Ureter (tissue), 1 donor: ENCODE measurements around the gene SLC35A4. TPM values are rescaled to one million over a fixed set of nuclear protein-coding genes. Genes with fewer than 3 reads are reported as not detected.

Source experiments
- DNase-seq: peaks from one replicate; pipeline ENCODE4 v3.0.0-alpha.2; 2020; ENCODE audit warnings: low spot score
- total RNA-seq: library from RNA; stranded (reverse); gene quantifications from one replicate; pipeline ENCODE4 v1.2.4, GENCODE V29; 2023
- donor health status: DM: yes; HTN: yes; CAD: no.

Gene SLC35A4, protein sequence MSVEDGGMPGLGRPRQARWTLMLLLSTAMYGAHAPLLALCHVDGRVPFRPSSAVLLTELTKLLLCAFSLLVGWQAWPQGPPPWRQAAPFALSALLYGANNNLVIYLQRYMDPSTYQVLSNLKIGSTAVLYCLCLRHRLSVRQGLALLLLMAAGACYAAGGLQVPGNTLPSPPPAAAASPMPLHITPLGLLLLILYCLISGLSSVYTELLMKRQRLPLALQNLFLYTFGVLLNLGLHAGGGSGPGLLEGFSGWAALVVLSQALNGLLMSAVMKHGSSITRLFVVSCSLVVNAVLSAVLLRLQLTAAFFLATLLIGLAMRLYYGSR
- total RNA-seq: 71.8 TPM

- DNase-seq: peak; percentile 98
Measured at GRCh38 chr5:140564196-140565023, at the start of gene SLC35A4, which contains the start of gene APBB3. TSS of gene SLC35A4 (plus strand) at chr5:140564828. CDS start at chr5:140567170, 2,342 bp downstream. TSS of gene APBB3 (minus strand) at chr5:140564598. CDS start at chr5:140564245, 353 bp downstream.

DNA sequence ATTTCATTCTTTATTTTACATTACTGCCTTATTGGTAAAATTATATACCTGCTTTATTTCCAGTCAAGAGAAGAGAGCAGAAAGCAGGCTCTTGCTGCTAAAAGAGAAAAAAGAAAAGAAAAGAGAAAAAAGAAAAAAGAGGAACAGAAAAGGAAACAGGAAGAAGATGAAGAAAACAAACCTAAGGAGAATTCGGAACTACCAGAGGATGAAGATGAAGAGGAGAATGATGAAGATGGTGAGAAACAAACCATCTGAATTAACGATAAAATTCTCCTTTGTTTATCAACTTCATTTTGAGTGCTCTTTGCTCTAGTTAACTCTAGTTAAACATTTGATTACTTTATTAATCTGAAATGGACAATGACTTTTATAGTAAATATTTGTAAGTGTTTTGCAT is 40.6 kb upstream of the SLC35A4 start:
- DNase-seq: no peak

DNA sequence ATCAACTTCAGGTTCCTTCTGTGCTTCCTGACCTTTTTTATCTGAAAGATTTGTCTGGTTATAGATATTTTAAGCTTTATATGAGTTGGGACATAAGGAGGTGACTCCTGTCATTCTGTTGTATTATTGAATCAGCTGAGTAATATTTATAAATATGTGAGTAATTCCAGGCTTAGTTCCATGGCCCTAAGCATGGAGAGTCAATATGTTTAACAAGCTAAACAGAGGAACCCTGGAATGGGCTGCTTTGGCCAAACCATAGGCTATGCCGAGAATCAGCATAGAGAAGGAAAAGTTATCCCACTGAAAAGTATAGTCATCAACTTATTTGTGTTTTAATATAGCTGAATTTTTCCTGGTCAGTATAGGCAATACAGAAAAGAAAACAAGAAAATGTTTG is 24.4 kb upstream of the SLC35A4 start:
- no peak for DNase-seq

DNA sequence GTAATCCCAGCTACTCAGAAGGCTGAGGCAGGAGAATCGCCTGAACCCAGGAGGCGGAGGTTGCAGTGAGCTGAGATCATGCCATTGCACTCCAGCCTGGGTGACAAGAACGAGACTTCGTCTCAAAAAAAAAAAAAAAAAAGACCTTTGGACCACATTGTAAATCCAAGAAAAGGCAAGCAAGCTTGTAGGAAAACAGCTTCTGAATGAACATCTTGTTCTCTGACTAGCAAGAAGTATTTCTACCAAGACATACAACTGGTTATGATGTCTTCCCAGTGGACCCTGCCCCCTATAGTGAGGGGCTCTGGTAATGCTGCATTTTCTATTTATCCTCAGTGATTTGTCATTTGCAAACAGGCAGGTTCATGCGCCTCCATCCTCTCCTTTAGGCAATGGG is 21.7 kb upstream of the SLC35A4 start:
- no peak for DNase-seq

- DNase-seq: no peak
Measured at GRCh38 chr5:140544986-140545385, 19.6 kb upstream of the SLC35A4 start.

GRCh38 chr5:140545606-140546005 is 19.0 kb upstream of the SLC35A4 start:
- no peak for DNase-seq

DNA sequence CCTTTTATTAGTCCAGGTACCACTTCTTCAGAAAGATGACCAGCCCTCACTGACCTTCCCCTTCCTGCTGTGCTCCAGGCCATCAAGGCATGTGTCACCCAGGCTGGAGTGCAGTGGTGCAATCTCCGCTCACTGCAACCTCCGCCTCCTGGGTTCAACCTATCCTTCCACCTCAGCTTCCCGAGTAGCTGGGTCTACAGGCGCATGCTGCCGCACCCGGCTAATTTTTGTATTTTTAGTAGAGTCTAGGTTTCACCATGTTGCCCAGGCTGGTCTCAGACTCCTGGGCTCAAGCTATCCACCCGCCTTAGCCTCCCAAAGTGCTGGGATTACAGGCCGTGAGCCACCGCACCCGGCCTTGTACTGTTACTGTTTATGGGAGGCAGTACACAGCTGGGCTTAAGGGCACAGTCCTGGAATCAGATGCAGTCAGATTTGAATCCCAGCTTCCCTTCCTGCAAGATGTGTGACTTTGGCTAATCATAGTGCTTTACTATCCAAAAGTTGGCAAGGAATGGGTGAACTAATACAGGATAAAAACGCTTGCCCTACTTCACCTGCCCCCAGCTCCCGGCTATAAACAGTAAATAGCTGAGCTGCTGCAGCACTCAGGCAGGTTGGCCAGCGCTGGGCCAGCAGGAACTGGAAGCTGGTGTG is 17.6 kb upstream of the SLC35A4 start:
- no peak for DNase-seq

- DNase-seq: peak; percentile 98
Measured at GRCh38 chr5:140547508-140548299, 16.9 kb upstream of the SLC35A4 start, which contains the start of gene EIF4EBP3. TSS of gene EIF4EBP3 (plus strand) at chr5:140547662. CDS start at chr5:140547738, 76 bp downstream.

DNA sequence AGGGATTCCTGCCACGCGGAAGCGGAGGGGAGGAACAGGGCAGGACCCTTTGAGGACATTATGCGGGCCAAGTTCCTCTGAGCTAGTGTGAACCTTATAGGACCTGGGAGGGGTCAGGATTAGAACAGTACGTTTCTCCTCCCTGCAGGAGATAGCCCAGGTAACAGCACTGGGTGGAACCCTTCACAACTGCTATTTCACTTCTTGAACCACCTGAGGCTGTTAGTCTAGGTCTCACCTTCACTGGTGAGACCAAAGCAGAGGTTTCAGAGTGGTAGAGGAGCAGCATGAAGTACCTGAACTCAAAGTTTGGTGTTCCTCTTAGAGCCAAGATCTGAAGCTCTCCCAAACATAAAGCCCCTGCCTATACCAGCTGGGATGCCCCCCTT is 16.3 kb upstream of the SLC35A4 start:
- DNase-seq: no peak

- no peak for DNase-seq
Measured at GRCh38 chr5:140548791-140549190, 15.8 kb upstream of the SLC35A4 start.

DNA sequence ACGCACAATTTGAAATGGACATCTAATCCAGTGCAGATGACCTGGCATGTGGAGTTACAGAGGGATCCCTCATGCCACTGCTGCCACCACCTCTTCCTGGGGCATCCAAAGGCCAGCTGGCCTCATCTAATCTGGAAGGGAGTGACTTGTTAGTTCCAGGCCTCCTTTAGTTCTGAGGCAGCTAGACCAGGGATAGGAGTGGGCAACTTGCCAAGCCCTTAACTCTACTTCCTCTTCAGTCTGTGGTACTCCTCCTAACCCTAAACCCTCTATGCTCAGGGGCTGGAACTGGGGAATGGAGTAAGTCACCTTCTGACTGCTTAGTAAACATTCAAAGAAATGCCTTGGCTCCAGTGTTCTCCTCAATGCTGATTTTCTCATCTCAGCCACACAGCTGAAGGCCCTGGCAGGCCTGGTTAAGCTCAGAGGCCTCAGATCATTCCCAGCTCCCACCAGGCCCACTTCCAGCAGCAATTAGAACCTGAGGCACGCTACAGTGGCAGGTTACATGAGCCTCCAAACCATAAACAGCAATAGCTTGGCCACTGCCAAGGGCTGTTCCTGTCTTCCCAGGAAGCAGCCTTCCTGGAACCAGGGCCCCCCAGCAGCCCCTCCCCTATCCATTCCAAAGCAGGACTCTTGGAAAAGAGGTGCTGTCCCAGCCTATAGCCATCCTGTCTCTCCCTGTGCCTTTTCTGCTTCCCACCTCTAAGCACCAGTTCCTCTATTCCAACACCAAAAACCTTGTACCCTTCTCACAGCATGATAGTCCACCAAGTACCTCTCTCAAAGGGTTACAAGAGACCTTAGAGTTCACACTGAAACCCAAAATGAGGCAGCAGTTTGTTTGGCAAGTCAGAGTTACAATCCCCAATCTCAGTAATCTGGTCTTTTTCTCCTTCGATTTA is 15.1 kb upstream of the SLC35A4 start:
- DNase-seq: peak; percentile 79

GRCh38 chr5:140550147-140551079 is 14.2 kb upstream of the SLC35A4 start:
- no peak for DNase-seq

- no peak for DNase-seq
Measured at GRCh38 chr5:140551872-140552271, 12.8 kb upstream of the SLC35A4 start.

DNA sequence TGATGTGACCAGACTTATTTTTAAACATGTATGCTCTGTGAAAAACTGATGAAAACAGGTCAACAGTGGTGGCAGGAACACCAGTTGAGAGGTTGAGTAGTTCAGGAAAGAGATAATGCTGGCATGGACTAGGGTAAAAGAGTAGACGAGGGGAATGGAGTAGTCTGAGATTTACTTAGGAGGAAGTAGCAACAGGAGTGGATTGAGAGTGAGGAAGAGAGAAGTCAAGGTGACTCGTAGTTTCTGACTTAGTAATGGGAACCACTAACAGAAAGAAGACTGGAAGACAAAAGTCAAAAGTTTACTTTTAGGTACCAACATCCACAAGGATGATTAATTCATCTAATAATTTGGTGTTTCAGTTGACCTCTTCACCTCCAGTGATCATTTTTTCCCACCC is 11.0 kb upstream of the SLC35A4 start:
- no peak for DNase-seq

DNA sequence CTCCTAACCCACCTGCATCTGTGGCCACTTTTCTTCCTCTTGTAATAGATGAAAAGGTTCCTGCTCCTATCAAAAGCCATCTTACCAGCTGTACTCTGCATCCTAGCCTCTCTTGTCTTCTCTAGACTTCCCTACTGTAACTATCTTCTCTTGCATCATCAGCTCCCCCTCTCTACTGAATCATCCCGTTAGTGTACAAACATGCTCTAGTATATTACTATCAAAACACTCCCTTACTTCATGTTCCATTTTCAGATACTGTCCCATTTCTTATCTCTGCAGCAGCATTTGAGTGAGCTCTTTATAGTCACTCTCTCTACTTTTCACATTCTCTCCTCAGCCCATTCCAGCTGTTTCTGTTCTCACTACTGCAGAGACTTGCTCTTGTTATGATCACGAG is 10.2 kb upstream of the SLC35A4 start:
- DNase-seq: no peak

DNA sequence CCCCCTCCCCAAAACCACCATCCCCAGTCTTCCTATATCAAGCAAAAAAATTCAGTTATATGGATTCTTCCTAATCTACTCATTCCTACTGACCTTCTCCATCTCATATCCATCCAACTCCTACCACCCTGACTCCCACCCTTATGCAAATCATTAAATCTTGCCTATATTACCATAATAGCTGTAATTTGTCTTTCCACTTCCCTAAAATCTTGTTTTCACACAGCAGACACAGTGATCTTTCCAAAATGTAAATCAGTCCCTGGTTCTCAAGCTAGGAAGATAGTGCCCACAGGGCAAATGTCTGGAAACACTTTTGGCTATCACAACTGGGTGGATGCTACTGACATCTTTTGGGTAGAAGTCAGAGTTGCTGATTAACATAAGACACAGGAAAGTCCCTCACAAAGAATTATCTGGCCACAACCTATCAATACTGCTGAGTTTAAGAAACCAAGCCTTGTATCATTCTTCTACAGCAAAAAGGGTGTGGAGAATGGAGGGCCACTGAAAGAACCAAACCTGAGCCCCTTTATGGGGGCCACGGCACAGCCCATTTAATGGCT is 8.8 kb upstream of the SLC35A4 start:
- no peak for DNase-seq

DNA sequence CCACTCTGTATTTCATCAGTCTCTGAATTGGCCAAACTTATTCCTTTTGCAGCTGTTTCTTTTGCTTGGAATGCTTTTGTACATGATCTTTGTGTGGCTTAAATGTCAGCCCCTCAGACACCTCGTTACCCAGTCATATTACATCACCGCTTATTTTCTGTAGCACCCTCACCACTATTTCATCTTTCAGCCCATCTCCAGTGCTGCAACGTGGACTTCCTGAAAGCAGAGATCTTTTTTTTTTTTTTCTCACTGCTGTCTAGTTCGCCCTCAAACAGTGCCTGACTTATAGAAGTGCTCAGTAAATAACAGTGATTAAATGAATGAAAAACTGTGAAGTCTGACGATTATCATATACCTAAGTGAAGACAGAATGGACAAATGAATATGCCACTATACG is 8.2 kb upstream of the SLC35A4 start:
- no peak for DNase-seq

- peak; percentile 95 for DNase-seq
Measured at GRCh38 chr5:140557136-140557805, 7.4 kb upstream of the SLC35A4 start, which contains the start of gene SRA1. TSS of gene SRA1 (minus strand) at chr5:140557473. CDS start at chr5:140557452, 21 bp downstream.
